ENCODE results near the gene CASP3. TPM values are rescaled to one million over a fixed set of nuclear protein-coding genes. Genes with fewer than 3 reads are reported as not detected.
A peak's percentile ranks its signal among the peaks of the same experiment; 100 is the strongest.

Gene CASP3
- total and polyA plus RNA-seq, 9 of the 15 experiments (the other 6 are each of a cell fraction or from before 2014, with no cell fraction given): 17.6 to 40.1 (median 31.8) TPM

GRCh38 chr4:184617600-184618196 lies 31.5 kb downstream of the CASP3 start (continued):
- TF ChIP-seq RBM22 (IDR thresholded peaks at IDR 0.05; ENCODE audit: low read depth, low read length, poor library complexity, severe bottlenecking) (no peak), FOXP1 (CRISPR knock-in tag; IDR thresholded peaks at IDR 0.05) (no peak), ZNF583 (CRISPR knock-in tag; IDR thresholded peaks at IDR 0.05) (no peak), TEAD4 (IDR thresholded peaks at IDR 0.05; ENCODE audit: low read length) (no peak), TEAD4 (CRISPR knock-in tag; IDR thresholded peaks at IDR 0.05; ENCODE audit: borderline replicate concordance) (no peak), PTRF (tag; IDR thresholded peaks at IDR 0.05) (no peak), TRIM24 (IDR thresholded peaks at IDR 0.05) (peak; percentile 93 to 94), PKNOX1 (IDR thresholded peaks at IDR 0.05) (no peak), NFXL1 (CRISPR knock-in tag; IDR thresholded peaks at IDR 0.05) (no peak), PHB2 (IDR thresholded peaks at IDR 0.05; ENCODE audit: low read depth) (no peak), KDM5B (IDR thresholded peaks at IDR 0.05; ENCODE audit: insufficient replicate concordance, low read depth, low read length) (no peak), EGR1 (conservative IDR thresholded peaks at IDR 0.05) (no peak), CBFA2T2 (conservative IDR thresholded peaks at IDR 0.05) (peak; percentile 19; the same call in 1 of the 2 replicates), U2AF2 (optimal IDR thresholded peaks at IDR 0.05; ENCODE audit: low read depth, low read length) (no peak), STAG1 (CRISPR knock-in tag; IDR thresholded peaks at IDR 0.05; ENCODE audit: borderline replicate concordance) (no peak), HNRNPL (IDR thresholded peaks at IDR 0.05; ENCODE audit: low read depth, low read length) (no peak), ELF1 (tag; IDR thresholded peaks at IDR 0.05) (no peak), TEAD1 (CRISPR knock-in tag; IDR thresholded peaks at IDR 0.05) (no peak), ZNF395 (CRISPR knock-in tag; IDR thresholded peaks at IDR 0.05) (no peak), BMI1 (IDR thresholded peaks at IDR 0.05; ENCODE audit: low read length) (no peak), SUPT5H (IDR thresholded peaks at IDR 0.05) (no peak), HOMEZ (CRISPR knock-in tag; IDR thresholded peaks at IDR 0.05) (no peak), STAT6 (CRISPR knock-in tag; IDR thresholded peaks at IDR 0.05) (no peak)
